H9 (cell line): ENCODE data around the gene VIPR2. TPM values are rescaled to one million over a fixed set of nuclear protein-coding genes. Genes with fewer than 3 reads are reported as not detected.

Experiments used
- DNase-seq: peaks from one replicate; pipeline ENCODE4 v3.0.0-alpha.2; 2017
- H2AFZ ChIP-seq: one replicate; pipeline ENCODE4 v1.6.1; 2013; ENCODE audit warnings: mild to moderate bottlenecking, low read length, control low read depth, moderate library complexity
- H2AK5ac ChIP-seq: 2 replicates; pipeline ENCODE4 v1.6.1; 2013; ENCODE audit warnings: low read length, control low read depth, mixed read lengths; ENCODE audit not compliant: insufficient read length
- H2BK120ac ChIP-seq: one replicate; pipeline ENCODE4 v1.6.1; 2013; ENCODE audit warnings: low read depth, mild to moderate bottlenecking, low read length, control low read depth, inconsistent platforms; ENCODE audit not compliant: poor library complexity, severe bottlenecking
- H2BK12ac ChIP-seq: 2 replicates; pipeline ENCODE4 v1.6.1; 2013; ENCODE audit warnings: low read length, control low read depth, mixed read lengths, low read depth; ENCODE audit not compliant: insufficient read length
- H2BK15ac ChIP-seq: 2 replicates; pipeline ENCODE4 v1.6.1; 2013; ENCODE audit warnings: low read depth, low read length, control low read depth
- H2BK20ac ChIP-seq: one replicate; pipeline ENCODE4 v1.6.1; 2013; ENCODE audit warnings: low read depth, mild to moderate bottlenecking, low read length, control low read depth, inconsistent platforms; ENCODE audit not compliant: poor library complexity, severe bottlenecking
- H2BK5ac ChIP-seq: 2 replicates; pipeline ENCODE4 v1.6.1; 2013; ENCODE audit warnings: low read length, control low read depth, mixed read lengths; ENCODE audit not compliant: insufficient read length
- H3K14ac ChIP-seq: 2 replicates; pipeline ENCODE4 v1.6.1; 2013; ENCODE audit warnings: low read length, control low read depth; ENCODE audit not compliant: insufficient read depth
- H3K18ac ChIP-seq: 2 replicates; pipeline ENCODE4 v1.6.1; 2013; ENCODE audit warnings: low read depth, mild to moderate bottlenecking, mixed read lengths, low read length, control low read depth; ENCODE audit not compliant: insufficient read length
- H3K23ac ChIP-seq: 2 replicates; pipeline ENCODE4 v1.6.1; 2013; ENCODE audit warnings: low read length, control low read depth, mixed read lengths, low read depth; ENCODE audit not compliant: insufficient read length
- H3K23me2 ChIP-seq: 2 replicates; pipeline ENCODE4 v1.6.1; 2013; ENCODE audit warnings: low read depth, mild to moderate bottlenecking, mixed read lengths, low read length, control low read depth; ENCODE audit not compliant: insufficient read length, poor library complexity, severe bottlenecking
- H3K27ac ChIP-seq: 2 replicates; pipeline ENCODE4 v1.5.1; 2013; ENCODE audit warnings: low read length, control low read depth, mixed read lengths, low read depth; ENCODE audit not compliant: insufficient read length
- H3K27me3 ChIP-seq: 2 replicates; pipeline ENCODE4 v1.6.1; 2013; ENCODE audit warnings: low read length, control low read depth, inconsistent platforms; ENCODE audit not compliant: insufficient read depth
- H3K4ac ChIP-seq: 2 replicates; pipeline ENCODE4 v1.6.1; 2013; ENCODE audit warnings: low read depth, mild to moderate bottlenecking, control low read depth, inconsistent platforms, low read length, moderate library complexity
- H3K4me1 ChIP-seq: 2 replicates; pipeline ENCODE4 v1.6.1; 2013; ENCODE audit warnings: low read length, control low read depth, inconsistent platforms; ENCODE audit not compliant: insufficient read depth
- H3K4me2 ChIP-seq: 2 replicates; pipeline ENCODE4 v1.6.1; 2013; ENCODE audit warnings: low read length, control low read depth, mixed read lengths; ENCODE audit not compliant: insufficient read length, insufficient read depth
- H3K56ac ChIP-seq: 2 replicates; pipeline ENCODE4 v1.6.1; 2013; ENCODE audit warnings: low read depth, mild to moderate bottlenecking, mixed read lengths, low read length, control low read depth; ENCODE audit not compliant: insufficient read length
- H3K79me1 ChIP-seq: 2 replicates; pipeline ENCODE4 v1.6.1; 2013; ENCODE audit warnings: low read depth, mild to moderate bottlenecking, moderate library complexity, low read length, control low read depth, inconsistent platforms; ENCODE audit not compliant: insufficient read depth, poor library complexity, severe bottlenecking
- H3K79me2 ChIP-seq: 2 replicates; pipeline ENCODE4 v1.6.1; 2013; ENCODE audit warnings: low read length, control low read depth, inconsistent platforms; ENCODE audit not compliant: insufficient read depth
- H3K9ac ChIP-seq: 2 replicates; pipeline ENCODE4 v1.6.1; 2013; ENCODE audit warnings: low read length, control low read depth, mixed read lengths; ENCODE audit not compliant: insufficient read length; ENCODE audit errors: extremely low read depth
- H3K9me3 ChIP-seq: one replicate; pipeline ENCODE4 v1.6.1; 2013; ENCODE audit warnings: low read depth, low read length, inconsistent platforms; ENCODE audit not compliant: control insufficient read depth
- H3T11ph ChIP-seq: one replicate; pipeline ENCODE4 v1.6.1; 2013; ENCODE audit warnings: mild to moderate bottlenecking, low read length, control low read depth, inconsistent platforms
- H4K20me1 ChIP-seq: one replicate; pipeline ENCODE4 v1.6.1; 2013; ENCODE audit not compliant: control insufficient read depth, insufficient read length, insufficient read depth
- H4K5ac ChIP-seq: 2 replicates; pipeline ENCODE4 v1.6.1; 2013; ENCODE audit warnings: low read depth, mild to moderate bottlenecking, mixed read lengths, low read length, control low read depth; ENCODE audit not compliant: insufficient read length
- H4K8ac ChIP-seq: replicated peaks from 2 replicates; pipeline ENCODE4 v1.6.1; 2013; ENCODE audit warnings: low read length, control low read depth, mixed read lengths, low read depth; ENCODE audit not compliant: insufficient read length
- H4K91ac ChIP-seq: 2 replicates; pipeline ENCODE4 v1.6.1; 2013; ENCODE audit warnings: low read depth, mild to moderate bottlenecking, moderate library complexity, mixed read lengths, low read length, control low read depth; ENCODE audit not compliant: insufficient read length
- H3K27ac Mint-ChIP-seq, 3 experiments: 2 replicates in 2 of 3; 3 replicates in 1 of 3; pipeline ENCODE4 v1.8.0; 2020 to 2021; ENCODE audit warnings: mixed read lengths in 3 of 3, mild to moderate bottlenecking in 1 of 3, moderate library complexity in 1 of 3
- H3K27me3 Mint-ChIP-seq: 2 replicates; pipeline ENCODE4 v1.8.0; 2021; ENCODE audit warnings: low read depth, mild to moderate bottlenecking, moderate library complexity, mixed read lengths
- H3K36me3 Mint-ChIP-seq, 3 experiments: 2 replicates in 2 of 3; 3 replicates in 1 of 3; pipeline ENCODE4 v1.8.0; 2020 to 2021; ENCODE audit warnings: low read depth in 3 of 3, mixed read lengths in 3 of 3; ENCODE audit not compliant: insufficient read depth in 1 of 3
- H3K4me1 Mint-ChIP-seq, 2 experiments: 2 replicates each; pipeline ENCODE4 v1.8.0; 2020; ENCODE audit warnings: mixed read lengths in 2 of 2
- H3K4me3 Mint-ChIP-seq, 2 experiments: 2 replicates in 1 of 2; 3 replicates in 1 of 2; pipeline ENCODE4 v1.8.0; 2020 to 2021; ENCODE audit warnings: mild to moderate bottlenecking in 2 of 2, mixed read lengths in 2 of 2, moderate library complexity in 1 of 2
- H3K9me3 Mint-ChIP-seq, 2 experiments: 2 replicates in 1 of 2; 3 replicates in 1 of 2; pipeline ENCODE4 v1.8.0; 2020; ENCODE audit warnings: mild to moderate bottlenecking in 2 of 2, mixed read lengths in 2 of 2, moderate library complexity in 1 of 2
- total RNA-seq: library from RNA; stranded (reverse); gene quantifications from 2 replicates; pipeline ENCODE4 v1.2.1, GENCODE V29; 2021
- TF ChIP-seq, protein P1 (sequence below): fragments of 200-600 bp; sonication (generic); conservative IDR thresholded peaks from 3 replicates; pipeline ENCODE4 v1.8.0; 2021; ENCODE audit warnings: antibody characterized with exemption, mild to moderate bottlenecking

VIPR2 gene
- total RNA-seq, 1 experiment from 2014 or later = 1.6 TPM

- peaks cover 0 to 21% (median 0%) of the 10 kb centered on the region in 3 experiments; a peak in 3 of 7 replicates for H3K36me3 Mint-ChIP-seq
- no peak overlapping the region for H2AK5ac ChIP-seq
- TF ChIP-seq, protein P1, sequence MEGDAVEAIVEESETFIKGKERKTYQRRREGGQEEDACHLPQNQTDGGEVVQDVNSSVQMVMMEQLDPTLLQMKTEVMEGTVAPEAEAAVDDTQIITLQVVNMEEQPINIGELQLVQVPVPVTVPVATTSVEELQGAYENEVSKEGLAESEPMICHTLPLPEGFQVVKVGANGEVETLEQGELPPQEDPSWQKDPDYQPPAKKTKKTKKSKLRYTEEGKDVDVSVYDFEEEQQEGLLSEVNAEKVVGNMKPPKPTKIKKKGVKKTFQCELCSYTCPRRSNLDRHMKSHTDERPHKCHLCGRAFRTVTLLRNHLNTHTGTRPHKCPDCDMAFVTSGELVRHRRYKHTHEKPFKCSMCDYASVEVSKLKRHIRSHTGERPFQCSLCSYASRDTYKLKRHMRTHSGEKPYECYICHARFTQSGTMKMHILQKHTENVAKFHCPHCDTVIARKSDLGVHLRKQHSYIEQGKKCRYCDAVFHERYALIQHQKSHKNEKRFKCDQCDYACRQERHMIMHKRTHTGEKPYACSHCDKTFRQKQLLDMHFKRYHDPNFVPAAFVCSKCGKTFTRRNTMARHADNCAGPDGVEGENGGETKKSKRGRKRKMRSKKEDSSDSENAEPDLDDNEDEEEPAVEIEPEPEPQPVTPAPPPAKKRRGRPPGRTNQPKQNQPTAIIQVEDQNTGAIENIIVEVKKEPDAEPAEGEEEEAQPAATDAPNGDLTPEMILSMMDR = no peak
- no peak overlapping the region for H3K27ac ChIP-seq
- no peak overlapping the region for H4K5ac ChIP-seq
- no peak overlapping the region for H3K14ac ChIP-seq
- no peaks in the 10 kb centered on the region for H3K27me3 ChIP-seq
- no peaks in the 10 kb centered on the region for H4K20me1 ChIP-seq
- no peaks in the 10 kb centered on the region for H3K4me1 Mint-ChIP-seq
- H2BK5ac ChIP-seq = no peak overlapping the region
- no peak overlapping the region for H2BK15ac ChIP-seq
- no peak overlapping the region for H4K91ac ChIP-seq
- no peaks in the 10 kb centered on the region for H3K79me2 ChIP-seq
- peaks cover 4% of the 10 kb centered on the region; the same call in 1 of the 2 replicates for H3K27me3 Mint-ChIP-seq
- no peak overlapping the region for H3K4ac ChIP-seq
- H2BK120ac ChIP-seq = no peak overlapping the region
- no peaks in the 10 kb centered on the region for H3K23me2 ChIP-seq
- H3K23ac ChIP-seq = no peak overlapping the region
- no peak overlapping the region for H4K8ac ChIP-seq
- H3T11ph ChIP-seq = no peak overlapping the region
- DNase-seq = no peak
- peaks cover 5% of the 10 kb centered on the region; the same call in 1 of the 2 replicates for H3K4me1 ChIP-seq
- H2BK20ac ChIP-seq = no peak overlapping the region
- no peaks in the 10 kb centered on the region for H3K79me1 ChIP-seq
- no peak overlapping the region for H3K27ac Mint-ChIP-seq
- no peak overlapping the region for H3K18ac ChIP-seq
- H2BK12ac ChIP-seq = no peak overlapping the region
- no peak overlapping the region for H3K56ac ChIP-seq
- no peaks in the 10 kb centered on the region for H3K9me3 ChIP-seq
- peaks cover 21 to 84% of the 10 kb centered on the region in 2 experiments for H3K9me3 Mint-ChIP-seq
- no peak overlapping the region for H2AFZ ChIP-seq
- no peak overlapping the region for H3K4me2 ChIP-seq
- no peak overlapping the region for H3K9ac ChIP-seq
- no peak overlapping the region for H3K4me3 Mint-ChIP-seq
These were observed 43.3 kb upstream of the VIPR2 start for GRCh38 chr7:159188011-159188410.
